ENCODE results near the gene FDCSP. TPM values are rescaled to one million over a fixed set of nuclear protein-coding genes. Genes with fewer than 3 reads are reported as not detected.

The FDCSP gene
- total RNA-seq, 1 experiment from 2014 or later: not detected

DNA sequence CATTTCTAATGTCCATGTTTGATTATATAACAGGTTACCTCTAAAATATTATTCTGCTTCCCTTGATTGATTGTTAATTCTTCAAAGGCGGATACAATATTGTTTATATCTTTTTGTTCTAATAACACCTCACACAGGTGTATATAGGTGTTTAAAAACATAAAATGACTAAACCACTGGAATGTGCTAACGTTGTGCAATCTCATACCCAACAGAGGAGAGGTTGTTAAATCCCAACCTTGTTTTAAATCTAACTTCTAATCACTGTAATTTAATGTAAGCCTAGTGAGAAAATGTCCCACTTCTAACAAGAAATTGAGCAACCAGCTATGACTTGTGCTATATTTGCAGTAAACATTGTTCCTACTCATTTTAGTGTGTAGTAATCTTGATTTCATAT, 29.1 kb upstream of the FDCSP start:
- no peak overlapping the region for H2BK120ac ChIP-seq (ENCODE audit: low read depth, low read length, poor library complexity, severe bottlenecking)
- H2BK12ac ChIP-seq (ENCODE audit: insufficient read length, low read depth, low read length): no peak overlapping the region
- H3K4me2 ChIP-seq (ENCODE audit: insufficient read depth, insufficient read length, low read length): no peak overlapping the region
- no peaks in the 10 kb centered on the region for H3K27me3 ChIP-seq (ENCODE audit: insufficient read depth, low read length)
- H4K5ac ChIP-seq (ENCODE audit: insufficient read length, low read depth, low read length): no peak overlapping the region
- DNase-seq: no peak
- no peaks in the 10 kb centered on the region for H3K36me3 Mint-ChIP-seq (ENCODE audit: insufficient read depth in 1 of 3, low read depth in 3 of 3)
- H3K23me2 ChIP-seq (ENCODE audit: insufficient read length, low read depth, low read length, poor library complexity, severe bottlenecking): no peaks in the 10 kb centered on the region
- H3K18ac ChIP-seq (ENCODE audit: insufficient read length, low read depth, low read length): no peak overlapping the region
- H2BK15ac ChIP-seq (ENCODE audit: low read depth, low read length): no peak overlapping the region
- no peak overlapping the region for H2AK5ac ChIP-seq (ENCODE audit: insufficient read length, low read length)
- H2BK5ac ChIP-seq (ENCODE audit: insufficient read length, low read length): no peak overlapping the region
- no peak overlapping the region for H2BK20ac ChIP-seq (ENCODE audit: low read depth, low read length, poor library complexity, severe bottlenecking)
- WGBS (ENCODE audit: extremely low coverage, insufficient read length, low lambda C conversion rate): no CpG with 5 or more reads among the region's 2 CpGs
- no peaks in the 10 kb centered on the region for H3K27me3 Mint-ChIP-seq (ENCODE audit: low read depth)
- H3K27ac ChIP-seq (ENCODE audit: insufficient read length, low read depth, low read length): no peak overlapping the region
- H4K91ac ChIP-seq (ENCODE audit: insufficient read length, low read depth, low read length): no peak overlapping the region
- no peak overlapping the region for H3K9ac ChIP-seq (ENCODE audit: extremely low read depth, insufficient read length, low read length)
- H4K8ac ChIP-seq (replicated peaks; ENCODE audit: insufficient read length, low read depth, low read length): no peak overlapping the region
- no peak overlapping the region for H3K23ac ChIP-seq (ENCODE audit: insufficient read length, low read depth, low read length)
- H3K79me1 ChIP-seq (ENCODE audit: insufficient read depth, low read depth, low read length, poor library complexity, severe bottlenecking): no peaks in the 10 kb centered on the region
- no peaks in the 10 kb centered on the region for H3K4me1 ChIP-seq (ENCODE audit: insufficient read depth, low read length)
- H3K56ac ChIP-seq (ENCODE audit: insufficient read length, low read depth, low read length): no peak overlapping the region
- H3K4ac ChIP-seq (ENCODE audit: low read depth, low read length): no peak overlapping the region
- H3K9me3 ChIP-seq (ENCODE audit: control insufficient read depth, low read depth, low read length): no peaks in the 10 kb centered on the region
- no peak overlapping the region for H3K4me3 Mint-ChIP-seq
- no peak overlapping the region for H3K27ac Mint-ChIP-seq
- H4K20me1 ChIP-seq (ENCODE audit: control insufficient read depth, insufficient read depth, insufficient read length): no peaks in the 10 kb centered on the region
- no peaks in the 10 kb centered on the region for H3K9me3 Mint-ChIP-seq
- peaks cover 7% of the 10 kb centered on the region in 2 experiments for H3K4me1 Mint-ChIP-seq
- no peak for TF ChIP-seq CTCF (conservative IDR thresholded peaks at IDR 0.05)
- no peaks in the 10 kb centered on the region for H3K79me2 ChIP-seq (ENCODE audit: insufficient read depth, low read length)
- no peak overlapping the region for H3K14ac ChIP-seq (ENCODE audit: insufficient read depth, low read length)
- H2AFZ ChIP-seq (ENCODE audit: low read length): no peak overlapping the region
- no peak overlapping the region for H3T11ph ChIP-seq (ENCODE audit: low read length)

Data from H9 (cell line).